H1 (cell line): ENCODE measurements around the gene SPON2. TPM values are rescaled to one million over a fixed set of nuclear protein-coding genes. Genes with fewer than 3 reads are reported as not detected.

Experiments
- CTCF ChIA-PET: fragments of 300-600 bp; sonication (Branson Sonifier 250); formaldehyde crosslinking; loops from one replicate; lab custom pipeline; 2021; ENCODE audit not compliant: partially characterized antibody; lab: Charles Lee
- POLR2A ChIA-PET: fragments of 300-600 bp; sonication (Branson Sonifier 250); formaldehyde crosslinking; loops from one replicate; lab custom pipeline; 2021; ENCODE audit warnings: inconsistent platforms; ENCODE audit not compliant: partially characterized antibody; lab: Charles Lee
- DNase-seq, 2 experiments: peaks; one replicate each; pipeline versions ENCODE4 v3.0.0 to v3.0.0-alpha.2; 2010 to 2022; ENCODE audit warnings: low spot score in 2 of 2, low read depth in 1 of 2, mixed read lengths in 1 of 2
- FAIRE-seq: peaks from 2 replicates; lab custom pipeline; 2011; peaks lifted over from hg19 to GRCh38; lab: Jason Lieb, UNC
- H2AFZ ChIP-seq: 2 replicates; pipeline ENCODE4 v1.8.1; 2012; ENCODE audit warnings: low read length, inconsistent platforms
- H2AK5ac ChIP-seq: 2 replicates; pipeline ENCODE4 v1.6.1; 2013; ENCODE audit warnings: low read depth, low read length
- H2BK120ac ChIP-seq: replicated peaks from 2 replicates; pipeline ENCODE3; 2013; ENCODE audit warnings: low read depth, low read length, inconsistent platforms
- H2BK12ac ChIP-seq: 2 replicates; pipeline ENCODE4 v1.6.1; 2013; ENCODE audit warnings: low read depth, low read length
- H2BK15ac ChIP-seq: 2 replicates; pipeline ENCODE4 v1.6.1; 2013; ENCODE audit warnings: low read length
- H2BK20ac ChIP-seq: 2 replicates; pipeline ENCODE4 v1.6.1; 2013; ENCODE audit warnings: low read length
- H2BK5ac ChIP-seq: 2 replicates; pipeline ENCODE4 v1.6.1; 2013; ENCODE audit warnings: low read depth, low read length
- H3K14ac ChIP-seq: 2 replicates; pipeline ENCODE4 v1.6.1; 2013; ENCODE audit warnings: inconsistent platforms; ENCODE audit not compliant: insufficient read length
- H3K18ac ChIP-seq: 2 replicates; pipeline ENCODE4 v1.6.1; 2013; ENCODE audit warnings: low read length; ENCODE audit errors: extremely low read depth
- H3K23ac ChIP-seq: 2 replicates; pipeline ENCODE4 v1.6.1; 2013; ENCODE audit warnings: inconsistent platforms; ENCODE audit not compliant: insufficient read length
- H3K23me2 ChIP-seq: 2 replicates; pipeline ENCODE4 v1.6.1; 2013; ENCODE audit warnings: low read depth, low read length
- H3K27ac ChIP-seq: 2 replicates; pipeline ENCODE4 v1.6.1; 2011; ENCODE audit warnings: low read depth, low read length, inconsistent platforms
- H3K27me3 ChIP-seq, 4 experiments: replicated peaks in 1 of 4; 1 replicate in 1 of 4; 2 replicates in 3 of 4; pipeline versions ENCODE4 v1.6.1 to v1.8.1; 2011 to 2013; ENCODE audit warnings: low read length in 3 of 4, mild to moderate bottlenecking in 3 of 4, inconsistent platforms in 2 of 4, mixed read lengths in 2 of 4, moderate library complexity in 1 of 4; ENCODE audit not compliant: control insufficient read depth in 3 of 4, insufficient read depth in 3 of 4; ENCODE audit errors: extremely low read depth in 1 of 4
- H3K36me3 ChIP-seq, 4 experiments: 2 replicates each; pipeline versions ENCODE4 v1.6.1 to v1.8.1; 2011 to 2013; ENCODE audit warnings: mild to moderate bottlenecking in 4 of 4, low read length in 3 of 4, moderate library complexity in 2 of 4, control low read depth in 1 of 4, inconsistent platforms in 1 of 4; ENCODE audit not compliant: insufficient read depth in 4 of 4, control insufficient read depth in 2 of 4
- H3K4ac ChIP-seq: replicated peaks from 2 replicates; pipeline ENCODE3; 2013; ENCODE audit warnings: low read length, low read depth, mixed read lengths, inconsistent platforms; ENCODE audit not compliant: insufficient read length
- H3K4me1 ChIP-seq, 4 experiments: replicated peaks in 1 of 4; 1 replicate in 1 of 4; 2 replicates in 3 of 4; pipeline versions ENCODE4 v1.6.1 to v1.8.1; 2011 to 2013; ENCODE audit warnings: low read length in 3 of 4, inconsistent platforms in 2 of 4, mixed read lengths in 1 of 4; ENCODE audit not compliant: insufficient read depth in 4 of 4, control insufficient read depth in 3 of 4
- H3K4me2 ChIP-seq, 2 experiments: 2 replicates each; pipeline versions ENCODE4 v1.6.1 to v1.8.1; 2011 to 2013; ENCODE audit warnings: low read depth in 2 of 2, low read length in 2 of 2, control low read depth in 1 of 2, inconsistent platforms in 1 of 2, mild to moderate bottlenecking in 1 of 2; ENCODE audit not compliant: insufficient read depth in 1 of 2
- H3K4me3 ChIP-seq, 4 experiments: fragments of 200-600, 300-600 bp in 1 of 4; sonication (generic), shearing (Covaris generic), sonication (Bioruptor Twin) in 1 of 4; 2 replicates each; pipeline versions ENCODE4 v1.5.1 to v1.8.1; 2011 to 2016; ENCODE audit warnings: low read length in 4 of 4, low read depth in 3 of 4, control low read depth in 2 of 4, inconsistent platforms in 2 of 4, mild to moderate bottlenecking in 2 of 4, mixed read lengths in 1 of 4, moderate library complexity in 1 of 4; ENCODE audit not compliant: insufficient read depth in 2 of 4; ENCODE audit errors: extremely low read depth in 1 of 4
- H3K56ac ChIP-seq: replicated peaks from 2 replicates; pipeline ENCODE3; 2013; ENCODE audit warnings: low read depth, mild to moderate bottlenecking, mixed read lengths, low read length, inconsistent platforms; ENCODE audit not compliant: insufficient read length
- H3K79me1 ChIP-seq: 2 replicates; pipeline ENCODE4 v1.6.1; 2013; ENCODE audit warnings: low read depth, low read length, control low read depth
- H3K79me2 ChIP-seq, 2 experiments: 2 replicates each; pipeline versions ENCODE4 v1.6.1 to v1.8.1; 2012 to 2013; ENCODE audit warnings: low read length in 2 of 2, mild to moderate bottlenecking in 2 of 2, inconsistent platforms in 1 of 2; ENCODE audit not compliant: insufficient read depth in 2 of 2, control insufficient read depth in 1 of 2
- H3K9ac ChIP-seq, 4 experiments: replicated peaks in 1 of 4; 1 replicate in 1 of 4; 2 replicates in 3 of 4; pipeline versions ENCODE4 v1.6.1 to v1.8.1; 2011 to 2013; ENCODE audit warnings: low read depth in 3 of 4, low read length in 3 of 4, control low read depth in 2 of 4, mild to moderate bottlenecking in 2 of 4, moderate library complexity in 2 of 4, inconsistent platforms in 1 of 4; ENCODE audit errors: extremely low read depth in 1 of 4
- H3K9me3 ChIP-seq, 2 experiments: 2 replicates each; pipeline versions ENCODE4 v1.6.1 to v1.8.1; 2012 to 2013; ENCODE audit warnings: mild to moderate bottlenecking in 2 of 2, moderate library complexity in 2 of 2, control low read depth in 1 of 2, inconsistent platforms in 1 of 2, low read depth in 1 of 2, low read length in 1 of 2, mixed read lengths in 1 of 2; ENCODE audit not compliant: insufficient read depth in 2 of 2
- H4K20me1 ChIP-seq, 2 experiments: replicated peaks in 1 of 2; 2 replicates each; pipeline versions ENCODE3 to v1.8.1; 2011 to 2013; ENCODE audit warnings: inconsistent platforms in 2 of 2, low read length in 2 of 2, mild to moderate bottlenecking in 1 of 2; ENCODE audit not compliant: insufficient read depth in 2 of 2, control insufficient read depth in 1 of 2
- H4K5ac ChIP-seq: 2 replicates; pipeline ENCODE4 v1.6.1; 2013; ENCODE audit warnings: low read length, low read depth, mixed read lengths, inconsistent platforms; ENCODE audit not compliant: insufficient read length
- H4K8ac ChIP-seq: 2 replicates; pipeline ENCODE4 v1.8.0; 2013; ENCODE audit warnings: mild to moderate bottlenecking, moderate library complexity, low read length, inconsistent platforms; ENCODE audit not compliant: insufficient read depth; ENCODE audit errors: extremely low read depth
- H4K91ac ChIP-seq: replicated peaks from 2 replicates; pipeline ENCODE3; 2013; ENCODE audit warnings: low read length, mixed read lengths, inconsistent platforms; ENCODE audit not compliant: insufficient read length
- BACH1 ChIP-seq: IDR thresholded peaks from 2 replicates; pipeline ENCODE4 v1.6.1; 2012; ENCODE audit warnings: low read length, improper control_type of control experiment
- CEBPB ChIP-seq: IDR thresholded peaks from 2 replicates; pipeline ENCODE4 v1.6.1; 2012; ENCODE audit warnings: low read depth, low read length
- CHD2 ChIP-seq: IDR thresholded peaks from 2 replicates; pipeline ENCODE4 v1.6.1; 2012; ENCODE audit warnings: low read length, improper control_type of control experiment
- E2F6 ChIP-seq: IDR thresholded peaks from 2 replicates; pipeline ENCODE4 v1.6.1; 2012; ENCODE audit warnings: inconsistent platforms
- HDAC6 ChIP-seq: IDR thresholded peaks from one replicate; pipeline ENCODE4 v1.7.1; 2012; ENCODE audit warnings: low read depth, mild to moderate bottlenecking, inconsistent platforms, low read length, moderate library complexity
- PHF8 ChIP-seq: fragments of 200-600 bp; sonication (generic); conservative IDR thresholded peaks from 2 replicates; pipeline ENCODE4 v1.7.1; 2012; ENCODE audit warnings: low read depth, mild to moderate bottlenecking, inconsistent platforms, low read length, moderate library complexity
- TBP ChIP-seq: IDR thresholded peaks from 2 replicates; pipeline ENCODE4 v1.6.1; 2011; ENCODE audit warnings: low read depth, low read length, improper control_type of control experiment
- WGBS, 2 experiments: shearing (Covaris generic) in 1 of 2; methylation state at CpG; one replicate each; pipeline versions ENCODE4 v1.1.6 to v1.1.7; 2013 to 2015; ENCODE audit warnings: low lambda C conversion rate in 2 of 2, mixed read lengths in 2 of 2, inconsistent platforms in 1 of 2, low coverage in 1 of 2, missing lambda C conversion rate in 1 of 2; ENCODE audit not compliant: insufficient replicate concordance in 2 of 2, insufficient coverage in 1 of 2, insufficient read length in 1 of 2; ENCODE audit errors: extremely low coverage in 1 of 2, missing lambda C conversion rate in 1 of 2; 5-methylcytosine and 5-hydroxymethylcytosine counted together
- polyA plus RNA-seq, 7 experiments: library from polyadenylated mRNA; depleted of rRNA in 3 of 7; stranded (reverse) in 5 of 7; unstranded in 2 of 7; fragments of >200 nt in 5 of 7; fragments of 200-250 nt in 2 of 7; gene quantifications; 1 replicate in 5 of 7; 2 replicates in 1 of 7; 4 replicates in 1 of 7; pipeline versions ENCODE4 v1.2.1 to v1.2.3, GENCODE V29; 2011 to 2013; ENCODE audit warnings: missing spikeins in 2 of 7, mixed read lengths in 2 of 7
- total RNA-seq: library from RNA; stranded (reverse); fragmentation: NEBNext Ultra II Directional; extraction: Animal tissue kit (Norgen Biotek cat#: 25700); gene quantifications from 2 replicates; pipeline ENCODE4 v1.2.1, GENCODE V29; 2021

The SPON2 gene
- total and polyA plus RNA-seq, 2 of the 8 experiments (the other 6 are each of a cell fraction or from before 2014, with no cell fraction given), result 2.8 to 3.2 TPM

DNA sequence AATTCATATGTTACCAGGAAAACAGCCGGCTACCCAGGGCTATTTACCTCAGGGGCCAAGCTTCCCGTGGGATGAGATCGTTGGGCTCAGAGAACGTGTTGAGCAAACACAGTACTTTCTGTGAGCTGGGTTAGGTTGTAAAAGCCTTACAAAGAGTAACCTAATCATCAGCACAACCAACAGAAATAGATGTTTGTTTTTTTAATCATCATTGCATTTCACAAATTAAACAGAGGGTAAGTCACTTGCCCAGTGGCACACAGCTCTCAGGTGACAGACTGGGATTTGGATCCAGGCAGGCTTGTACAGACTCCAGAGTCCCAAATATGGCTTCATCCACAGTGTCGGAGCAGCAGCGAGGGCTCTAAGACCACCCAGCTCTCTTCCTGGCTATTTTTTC lies 20.1 kb downstream of the SPON2 start:
- no peak overlapping the region for H2BK15ac ChIP-seq
- H3K79me1 ChIP-seq, result no peaks in the 10 kb centered on the region; the same call in 1 of the 2 replicates
- no peak overlapping the region for H3K4me3 ChIP-seq
- H3K56ac ChIP-seq, result no peak overlapping the region
- no peak overlapping the region for H2BK5ac ChIP-seq
- H3K23ac ChIP-seq, result no peak overlapping the region
- no peak for FAIRE-seq
- no peak overlapping the region for H3K4me2 ChIP-seq
- no peaks in the 10 kb centered on the region for H3K36me3 ChIP-seq
- no peak overlapping the region for H2AFZ ChIP-seq
- H2BK20ac ChIP-seq, result no peak overlapping the region
- no peak overlapping the region for H2AK5ac ChIP-seq
- no peak overlapping the region for H4K91ac ChIP-seq
- no peak overlapping the region for H3K14ac ChIP-seq
- H3K23me2 ChIP-seq, result no peaks in the 10 kb centered on the region
- no peak overlapping the region for H3K9ac ChIP-seq
- WGBS, 2 experiments, result 94% methylated on average over 6 of the region's 6 CpGs; no CpG with 5 or more reads in 1 of the 2 experiments
- no peaks in the 10 kb centered on the region for H3K4me1 ChIP-seq
- no peak overlapping the region for H3K4ac ChIP-seq
- H3K79me2 ChIP-seq, result no peaks in the 10 kb centered on the region
- H3K9me3 ChIP-seq, result no peaks in the 10 kb centered on the region
- no peak overlapping the region for H2BK120ac ChIP-seq
- H3K27ac ChIP-seq, result no peak overlapping the region
- H3K18ac ChIP-seq, result no peak overlapping the region
- no peak overlapping the region for H4K5ac ChIP-seq
- ChIA-PET POLR2A (interaction anchor here (0.6 kb wide), 1 partner anchor 8 kb away, joined by 3 read pairs; no protein-coding TSS in a partner anchor), CTCF (interaction anchor here (0.7 to 1.9 kb wide), 5 partner anchors 10 to 48 kb away, joined by 3 to 8 read pairs (median 3); no protein-coding TSS in a partner anchor)
- H2BK12ac ChIP-seq, result no peak overlapping the region
- no peak overlapping the region for H4K8ac ChIP-seq
- no peaks in the 10 kb centered on the region; a peak in 1 of 7 replicates for H3K27me3 ChIP-seq
- DNase-seq, result no peak
- TF ChIP-seq TBP (no peak), E2F6 (no peak), CEBPB (no peak), BACH1 (no peak), CHD2 (no peak), HDAC6 (no peak), PHF8 (no peak)
- peaks cover 0 to 1% of the 10 kb centered on the region in 2 experiments for H4K20me1 ChIP-seq
